RWPE2 (cell line): ENCODE results near the gene TTLL9.
"Not testable (repeated sequence)": the region's sequence is repeated elsewhere in the genome, so short reads cannot be mapped to it uniquely, and the experiment has no call there.

Experiments used
- ATAC-seq: fragments of 200-7000 bp; cut with Tn5 transposase; 3 replicates; pipeline ENCODE4 v1.9.1; 2021; ENCODE audit warnings: low read depth
- DNase-seq: peaks from one replicate; pipeline ENCODE4 v3.0.0-alpha.2; 2020; ENCODE audit warnings: low spot score
- H3K27ac ChIP-seq: fragments of 450-650 bp; 2 replicates; pipeline ENCODE4 v1.5.1; 2017; ENCODE audit warnings: mild to moderate bottlenecking; ENCODE audit not compliant: poor library complexity, severe bottlenecking
- H3K27me3 ChIP-seq: fragments of 250-450 bp; sonication (Bioruptor Pico); 2 replicates; pipeline ENCODE4 v1.5.1; 2021; ENCODE audit warnings: mild to moderate bottlenecking, moderate library complexity; ENCODE audit not compliant: insufficient read depth, poor library complexity, severe bottlenecking
- H3K36me3 ChIP-seq: fragments of 250-450 bp; sonication (Bioruptor Pico); 2 replicates; pipeline ENCODE4 v1.5.1; 2020; ENCODE audit warnings: low read depth, mild to moderate bottlenecking, moderate library complexity
- H3K4me1 ChIP-seq: fragments of 250-450 bp; sonication (Bioruptor Pico); 2 replicates; pipeline ENCODE4 v1.5.1; 2021; ENCODE audit warnings: mild to moderate bottlenecking, moderate library complexity; ENCODE audit not compliant: insufficient read depth, poor library complexity, severe bottlenecking
- H3K4me3 ChIP-seq: fragments of 250-450 bp; sonication (Bioruptor Pico); 2 replicates; pipeline ENCODE4 v1.5.1; 2021; ENCODE audit warnings: mild to moderate bottlenecking, moderate library complexity; ENCODE audit not compliant: severe bottlenecking
- H3K9me3 ChIP-seq: fragments of 250-450 bp; sonication (Bioruptor Pico); 2 replicates; pipeline ENCODE4 v1.5.1; 2021; ENCODE audit warnings: mild to moderate bottlenecking, moderate library complexity; ENCODE audit not compliant: severe bottlenecking
- CTCF ChIP-seq: fragments of 450-650 bp; IDR thresholded peaks from one replicate; pipeline ENCODE4 v1.5.1; 2017; ENCODE audit warnings: mild to moderate bottlenecking, moderate library complexity; ENCODE audit not compliant: poor library complexity, severe bottlenecking

TTLL9 gene

GRCh38 chr20:31915491-31916280 lies 45.3 kb downstream of the TTLL9 start:
- no peak for ATAC-seq
- DNase-seq: peak; percentile 72

GRCh38 chr20:31916708-31917107 lies 46.3 kb downstream of the TTLL9 start:
- no peaks in the 10 kb centered on the region for H3K9me3 ChIP-seq
- no peak overlapping the region for H3K27ac ChIP-seq
- no peaks in the 10 kb centered on the region for H3K27me3 ChIP-seq

More at GRCh38 chr20:31915491-31916280, 45.3 kb downstream of the TTLL9 start:
- Histone ChIP-seq H3K9me3 (no peaks in the 10 kb centered on the region), H3K36me3 (no peaks in the 10 kb centered on the region), H3K27me3 (no peaks in the 10 kb centered on the region), H3K4me1 (no peaks in the 10 kb centered on the region), H3K4me3 (no peak overlapping the region), H3K27ac (no peak overlapping the region)
- TF ChIP-seq CTCF: no peak

GRCh38 chr20:31917962-31918412 lies 47.6 kb downstream of the TTLL9 start:
- H3K27ac ChIP-seq, H3K9me3 ChIP-seq, H3K27me3 ChIP-seq, DNase-seq, H3K36me3 ChIP-seq, H3K4me1 ChIP-seq, H3K4me3 ChIP-seq, ATAC-seq: not testable (repeated sequence)

More at GRCh38 chr20:31916708-31917107, 46.3 kb downstream of the TTLL9 start:
- TF ChIP-seq CTCF: no peak
- no peaks in the 10 kb centered on the region for H3K36me3 ChIP-seq
- H3K4me3 ChIP-seq: no peak overlapping the region
- H3K4me1 ChIP-seq: no peaks in the 10 kb centered on the region
- peak; percentile 18 for DNase-seq
- no peak for ATAC-seq

GRCh38 chr20:31918466-31919105 lies 48.2 kb downstream of the TTLL9 start:
- Histone ChIP-seq H3K9me3 (no peaks in the 10 kb centered on the region), H3K36me3 (no peaks in the 10 kb centered on the region), H3K4me3 (no peak overlapping the region), H3K27me3 (no peaks in the 10 kb centered on the region), H3K27ac (no peak overlapping the region), H3K4me1 (no peaks in the 10 kb centered on the region)
- ATAC-seq (peak; percentile 60), DNase-seq (peak; percentile 69)
- TF ChIP-seq CTCF: no peak

GRCh38 chr20:31919410-31920155 lies 49.1 kb downstream of the TTLL9 start:
- no peaks in the 10 kb centered on the region for H3K4me1 ChIP-seq
- no peak for ATAC-seq
- no peak overlapping the region for H3K4me3 ChIP-seq
- H3K27me3 ChIP-seq: no peaks in the 10 kb centered on the region
- no peaks in the 10 kb centered on the region for H3K9me3 ChIP-seq
- no peak for TF ChIP-seq CTCF
- H3K27ac ChIP-seq: no peak overlapping the region
- DNase-seq: peak; percentile 59
- H3K36me3 ChIP-seq: no peaks in the 10 kb centered on the region
